NCI-H128 (cell line): Measurements from ENCODE around the gene POLR2F.
"Not testable (repeated sequence)": the region's sequence is repeated elsewhere in the genome, so short reads cannot be mapped to it uniquely, and the experiment has no call there.

Experiments used
- DNase-seq: peaks from one replicate; lab custom pipeline; 2025; ENCODE audit not compliant: unreplicated experiment; lab: John Stamatoyannopoulos, UW

POLR2F gene

DNA sequence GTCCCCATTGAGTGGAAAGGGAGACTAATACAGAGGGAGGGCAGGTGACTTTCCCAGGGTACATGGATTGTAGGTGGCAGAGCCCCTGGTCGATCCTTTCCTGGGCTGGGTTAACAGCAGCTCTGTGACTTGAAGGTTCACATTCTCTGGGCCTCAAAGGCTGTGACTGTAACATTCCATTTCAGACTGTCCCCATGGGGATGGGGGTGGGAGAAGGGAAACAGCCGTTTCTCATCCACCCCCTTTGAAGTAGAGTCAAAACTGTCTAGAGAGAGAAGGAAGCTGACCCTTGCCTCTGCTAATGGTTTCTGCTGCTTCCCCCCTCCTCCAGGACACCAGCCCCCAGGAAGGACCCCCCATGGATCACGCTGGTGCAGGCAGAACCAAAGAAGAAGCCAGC lies 28.2 kb upstream of the POLR2F start:
- no peak for DNase-seq

GRCh38 chr22:37925767-37926166 lies 27.7 kb upstream of the POLR2F start:
- no peak for DNase-seq

DNA sequence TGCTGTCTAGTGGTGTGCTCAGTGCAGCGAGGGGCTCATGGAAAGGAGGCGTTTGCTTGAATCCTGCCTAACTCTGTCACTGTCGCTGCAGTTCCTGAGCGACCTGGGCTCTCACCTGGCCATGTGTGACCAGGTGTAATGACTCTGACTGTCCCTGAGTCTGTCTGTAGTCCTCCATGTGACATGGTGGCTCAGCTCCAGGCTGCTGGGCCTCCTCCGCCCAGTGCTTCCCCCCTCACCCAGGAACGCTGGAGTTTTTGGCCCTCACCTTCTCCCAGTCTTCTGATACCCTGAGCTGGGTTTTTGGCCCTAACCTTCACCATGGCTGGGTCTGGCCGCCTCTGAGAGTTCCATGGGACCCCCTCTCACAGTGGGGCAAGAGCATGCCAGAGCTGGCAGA lies 27.1 kb upstream of the POLR2F start:
- DNase-seq = no peak

DNA sequence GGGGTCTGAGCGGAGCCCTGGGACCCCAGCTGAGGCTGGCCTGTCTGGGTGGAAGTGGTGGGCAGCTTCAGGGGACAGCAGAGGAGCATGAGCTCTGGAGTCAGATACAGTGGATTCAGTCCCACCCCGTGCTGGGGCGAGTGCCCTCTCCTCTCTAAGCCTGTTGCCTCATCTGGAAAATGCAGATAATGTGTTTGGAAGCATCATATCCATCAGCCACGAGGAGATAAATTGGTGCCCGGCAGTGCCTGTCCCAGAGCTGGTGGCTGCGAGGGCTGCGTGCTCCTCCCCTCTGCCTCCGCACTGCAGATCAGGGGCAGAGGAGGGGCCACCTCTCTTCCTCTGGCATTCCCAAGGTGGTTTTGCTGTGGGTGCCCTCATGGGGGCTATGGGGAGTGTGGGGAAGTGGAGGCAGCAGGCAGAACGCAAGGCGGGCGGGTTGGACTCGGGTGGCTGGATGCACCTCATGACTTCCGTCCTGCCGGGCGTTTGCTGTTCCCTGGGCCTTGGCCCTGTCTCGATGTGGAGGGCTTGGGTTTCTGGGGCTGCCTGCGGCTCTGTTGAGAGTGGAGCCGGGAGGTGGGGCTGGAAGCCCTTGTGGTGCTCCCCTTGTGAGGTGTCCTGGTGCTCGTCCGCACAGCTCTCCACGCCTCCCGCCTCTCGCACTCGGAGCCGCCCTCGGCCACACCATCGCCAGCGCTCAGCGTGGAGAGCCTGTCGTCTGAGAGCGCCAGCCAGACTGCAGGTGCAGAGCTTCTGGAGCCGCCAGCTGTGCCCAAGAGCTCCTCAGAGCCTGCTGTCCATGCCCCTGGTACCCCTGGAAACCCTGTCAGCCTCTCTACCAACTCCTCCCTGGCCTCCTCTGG lies 26.5 kb upstream of the POLR2F start:
- DNase-seq = no peak

- no peak for DNase-seq
These were observed 25.9 kb upstream of the POLR2F start for GRCh38 chr22:37927637-37927936.

GRCh38 chr22:37929390-37929789 lies 24.1 kb upstream of the POLR2F start:
- no peak for DNase-seq

GRCh38 chr22:37930270-37930951 lies 23.1 kb upstream of the POLR2F start:
- DNase-seq = no peak

DNA sequence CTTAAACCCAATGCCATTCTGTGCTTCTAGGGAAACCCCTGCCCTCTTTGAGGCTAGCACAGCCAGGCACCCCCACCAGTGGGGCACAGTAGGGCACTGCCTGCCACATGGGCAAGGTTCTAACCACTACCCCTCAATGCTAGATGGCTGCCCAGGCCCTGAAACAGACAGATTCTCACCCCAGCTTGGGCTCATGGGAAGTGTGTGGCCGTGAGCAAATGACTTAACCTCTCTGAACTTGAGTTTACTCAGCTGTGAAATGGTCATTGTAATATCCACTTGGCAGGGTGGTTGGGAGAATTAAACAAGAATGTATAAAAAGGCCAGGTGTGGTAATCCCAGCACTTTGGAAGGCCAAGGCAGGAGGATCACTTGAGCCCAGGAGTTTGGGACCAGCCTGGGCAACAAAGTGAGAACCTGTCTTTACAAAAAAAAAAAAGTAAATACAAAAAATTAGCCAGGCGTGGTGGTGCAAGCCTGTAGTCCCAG lies 22.5 kb upstream of the POLR2F start:
- DNase-seq = no peak

DNA sequence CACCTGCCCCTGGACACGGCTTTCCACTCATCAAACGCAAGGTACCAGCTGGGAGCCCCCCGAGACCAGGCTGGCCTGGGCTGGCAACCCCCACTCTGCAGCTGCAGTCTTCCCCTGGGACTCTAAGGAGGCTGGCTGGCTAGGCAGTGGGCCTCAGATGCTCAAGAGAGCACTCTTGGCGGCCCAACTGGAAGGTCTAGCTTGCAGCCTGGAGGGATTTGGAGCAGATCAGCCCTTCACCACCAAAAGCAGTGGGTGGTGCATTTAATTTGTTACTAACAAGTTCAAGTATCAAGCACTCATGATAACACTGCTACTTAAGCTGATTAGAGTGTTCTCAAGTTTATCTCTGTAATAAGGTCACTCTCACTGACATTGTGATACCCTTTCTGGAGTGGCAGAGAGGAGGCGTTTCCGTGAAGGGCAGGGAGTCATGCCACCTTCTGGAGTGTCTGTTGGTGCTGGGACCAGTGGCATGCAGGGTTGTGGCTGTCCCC lies 21.6 kb upstream of the POLR2F start:
- no peak for DNase-seq

DNA sequence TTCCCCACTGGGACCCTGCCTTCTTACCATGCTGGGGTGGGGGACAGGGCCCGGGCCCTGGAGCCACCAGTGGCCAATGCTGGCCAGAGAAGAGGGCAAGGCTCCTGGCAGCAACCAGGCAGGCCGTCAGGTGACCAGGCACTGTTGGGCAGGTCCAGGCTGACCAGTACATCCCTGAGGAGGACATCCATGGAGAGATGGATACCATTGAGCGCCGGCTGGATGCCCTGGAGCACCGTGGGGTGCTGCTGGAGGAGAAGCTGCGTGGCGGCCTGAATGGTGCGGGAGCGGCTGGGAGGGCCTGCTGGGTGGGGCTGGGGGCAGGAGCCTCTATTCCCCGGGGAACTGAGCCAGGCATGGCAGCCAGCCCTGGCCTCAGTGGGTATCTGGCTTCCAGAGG lies 21.1 kb upstream of the POLR2F start:
- DNase-seq = no peak

- DNase-seq = no peak
These were observed 20.5 kb upstream of the POLR2F start for GRCh38 chr22:37932821-37933578.

DNA sequence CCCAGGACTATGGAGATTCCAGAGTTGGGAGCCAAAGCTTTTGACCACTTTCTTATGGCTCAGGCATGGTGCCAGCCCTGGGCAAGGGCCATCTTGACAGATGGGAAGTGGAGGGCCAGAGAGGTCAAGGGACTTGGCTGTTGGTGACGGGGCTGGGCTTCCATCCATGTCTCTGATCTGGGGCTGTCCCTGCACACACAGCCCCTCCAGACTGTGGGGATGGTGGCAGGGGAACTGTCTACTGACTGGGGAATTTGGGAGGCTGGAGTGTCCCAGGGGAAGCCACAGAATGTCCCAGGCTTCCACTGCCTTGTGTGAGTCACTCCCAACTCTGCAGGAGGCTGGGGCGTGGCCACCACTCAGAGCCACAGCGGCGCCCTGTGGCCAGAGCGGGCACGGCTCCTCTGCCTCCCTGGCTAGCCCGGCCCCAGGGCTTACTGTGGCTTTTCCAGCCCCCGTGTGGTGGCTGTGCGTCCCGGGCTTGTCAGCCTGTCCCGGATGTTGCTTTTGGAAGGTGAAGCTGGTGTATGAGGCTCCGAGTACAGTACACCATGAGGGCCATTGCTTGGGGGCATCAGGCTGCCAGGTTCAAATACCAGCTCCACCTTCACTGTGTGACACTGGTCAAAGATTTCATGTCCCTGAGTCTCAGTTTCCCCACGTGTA lies 19.7 kb upstream of the POLR2F start:
- DNase-seq = peak; percentile 15

- no peak for DNase-seq
These were observed 12.7 kb upstream of the POLR2F start for GRCh38 chr22:37940698-37941376.

GRCh38 chr22:37942133-37942532 lies 11.4 kb upstream of the POLR2F start:
- DNase-seq = no peak

- DNase-seq = no peak
These were observed 10.2 kb upstream of the POLR2F start for GRCh38 chr22:37943136-37943824.

GRCh38 chr22:37943825-37944198 lies 9.7 kb upstream of the POLR2F start:
- DNase-seq = no peak

DNA sequence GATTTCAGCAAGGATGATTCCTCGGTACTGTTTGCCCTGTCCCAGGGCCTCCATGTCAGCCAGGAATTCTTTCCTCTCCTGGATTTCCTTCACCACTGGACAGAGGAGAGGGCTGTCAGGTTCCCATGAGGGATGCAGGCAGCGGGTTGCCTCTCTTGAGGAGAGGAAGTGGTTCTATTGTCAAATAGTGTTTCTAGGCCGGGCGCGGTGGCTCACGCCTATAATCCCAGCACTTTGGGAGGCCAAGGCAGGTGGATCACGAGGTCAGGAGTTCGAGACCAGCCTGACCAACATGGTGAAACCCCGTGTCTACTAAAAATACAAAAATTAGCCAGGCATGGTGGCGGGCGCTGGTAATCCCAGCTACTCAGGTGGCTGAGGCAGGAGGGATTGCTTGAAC lies 9.1 kb upstream of the POLR2F start:
- not testable (repeated sequence) for DNase-seq

- DNase-seq = not testable (repeated sequence)
These were observed 6.2 kb upstream of the POLR2F start for GRCh38 chr22:37947142-37947795.

DNA sequence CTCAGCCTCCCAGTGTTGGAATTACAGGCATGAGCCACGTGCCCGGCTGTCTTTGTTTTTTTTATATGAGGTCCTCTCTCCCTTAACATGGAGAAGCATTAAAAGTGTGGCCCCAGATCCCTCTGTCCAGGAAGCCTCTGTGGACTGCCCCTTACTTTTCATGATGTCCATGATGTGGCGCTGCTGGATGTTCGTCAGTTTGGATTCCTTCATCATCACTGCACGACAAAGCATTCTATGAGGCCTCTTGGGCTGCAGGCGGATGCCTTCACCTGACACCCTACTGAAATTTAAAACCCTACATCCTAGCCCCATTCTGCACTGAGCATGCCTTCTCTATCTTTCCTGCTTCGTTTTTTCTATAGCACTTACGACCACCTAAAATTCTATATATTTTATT lies 2.2 kb upstream of the POLR2F start:
- no peak for DNase-seq
